Peyer's patch (tissue), 4 donors: ENCODE measurements around the gene FDX2. TPM values are rescaled to one million over a fixed set of nuclear protein-coding genes. Genes with fewer than 3 reads are reported as not detected.
A peak's percentile ranks its signal among the peaks of the same experiment; 100 is the strongest.

Source experiments
- DNase-seq, 3 donors: peaks; one replicate each; pipeline ENCODE4 v3.0.0-alpha.2; 2017 to 2019
- H3K27ac ChIP-seq, 4 donors: fragments of 200-600 bp; sonication (generic); one replicate each; pipeline ENCODE4 v1.5.1; 2016 to 2019
- H3K27me3 ChIP-seq, 2 donors: fragments of 200-600 bp; sonication (generic); one replicate each; pipeline ENCODE4 v1.5.1; 2019
- H3K36me3 ChIP-seq, 3 donors: fragments of 200-600 bp; sonication (generic); one replicate each; pipeline ENCODE4 v1.5.1; 2016 to 2019
- H3K4me1 ChIP-seq, 4 donors: fragments of 200-600 bp; sonication (generic); one replicate each; pipeline ENCODE4 v1.5.1; 2016 to 2019
- H3K4me3 ChIP-seq, 4 donors: fragments of 200-600 bp; sonication (generic); 1 replicate in 3 of 4; 2 replicates in 1 of 4; pipeline ENCODE4 v1.5.1; 2016 to 2019; ENCODE audit warnings: mild to moderate bottlenecking in 1 of 4
- H3K9me3 ChIP-seq, 4 donors: fragments of 200-600 bp; sonication (generic); one replicate each; pipeline ENCODE4 v1.5.1; 2016 to 2019; ENCODE audit warnings: mild to moderate bottlenecking in 1 of 4
- POLR2A ChIP-seq, 2 donors: fragments of 450-650 bp; IDR thresholded peaks; one replicate each; pipeline ENCODE4 v1.5.1; 2017; ENCODE audit warnings: antibody characterized with exemption in 2 of 2, mild to moderate bottlenecking in 2 of 2, moderate library complexity in 2 of 2
- total RNA-seq, 4 donors: library from RNA; depleted of rRNA; stranded (reverse); fragments of >200 nt; gene quantifications; one replicate each; pipeline ENCODE4 v1.1.0, GENCODE V29; 2016
- TF ChIP-seq, protein P1 (sequence below), 6 experiments: fragments of 450-650 bp in 4 of 6; fragments of 200-600 bp in 2 of 6; sonication (generic) in 1 of 6; IDR thresholded peaks; one replicate each; pipeline ENCODE4 v1.5.1; 2017 to 2019; ENCODE audit warnings: antibody characterized with exemption in 6 of 6, mild to moderate bottlenecking in 3 of 6, moderate library complexity in 1 of 6

Gene FDX2
- total RNA-seq, 4 donors from 2014 or later, result 8.3 to 22.2 (median 12.5) TPM

DNA sequence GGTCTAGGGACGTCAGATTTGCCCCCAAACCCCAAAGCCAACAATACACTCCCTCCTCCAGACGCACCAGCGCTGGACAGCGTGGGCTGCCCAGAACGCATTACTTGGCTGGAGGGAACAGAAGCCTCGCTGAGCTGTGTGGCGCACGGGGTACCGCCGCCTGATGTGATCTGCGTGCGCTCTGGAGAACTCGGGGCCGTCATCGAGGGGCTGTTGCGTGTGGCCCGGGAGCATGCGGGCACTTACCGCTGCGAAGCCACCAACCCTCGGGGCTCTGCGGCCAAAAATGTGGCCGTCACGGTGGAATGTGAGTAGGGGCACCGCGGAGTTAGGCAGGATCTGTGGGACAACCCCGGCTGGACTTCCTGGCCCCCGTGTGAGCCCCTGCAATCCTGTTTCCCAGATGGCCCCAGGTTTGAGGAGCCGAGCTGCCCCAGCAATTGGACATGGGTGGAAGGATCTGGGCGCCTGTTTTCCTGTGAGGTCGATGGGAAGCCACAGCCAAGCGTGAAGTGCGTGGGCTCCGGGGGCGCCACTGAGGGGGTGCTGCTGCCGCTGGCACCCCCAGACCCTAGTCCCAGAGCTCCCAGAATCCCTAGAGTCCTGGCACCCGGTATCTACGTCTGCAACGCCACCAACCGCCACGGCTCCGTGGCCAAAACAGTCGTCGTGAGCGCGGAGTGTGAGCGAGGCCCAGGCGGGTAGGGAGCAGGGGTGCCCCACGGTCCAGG lies 22.0 kb downstream of the FDX2 start:
- H3K27me3 ChIP-seq, result peaks cover 0 to 62% of the 10 kb centered on the region in 2 donors
- DNase-seq, result no peak
- no peaks in the 10 kb centered on the region for H3K36me3 ChIP-seq
- peaks cover 0 to 71% (median 53%) of the 10 kb centered on the region in 4 donors for H3K4me1 ChIP-seq
- no peaks in the 10 kb centered on the region for H3K9me3 ChIP-seq
- H3K4me3 ChIP-seq, result no peak overlapping the region
- H3K27ac ChIP-seq, result no peak overlapping the region
- TF ChIP-seq, protein P1, sequence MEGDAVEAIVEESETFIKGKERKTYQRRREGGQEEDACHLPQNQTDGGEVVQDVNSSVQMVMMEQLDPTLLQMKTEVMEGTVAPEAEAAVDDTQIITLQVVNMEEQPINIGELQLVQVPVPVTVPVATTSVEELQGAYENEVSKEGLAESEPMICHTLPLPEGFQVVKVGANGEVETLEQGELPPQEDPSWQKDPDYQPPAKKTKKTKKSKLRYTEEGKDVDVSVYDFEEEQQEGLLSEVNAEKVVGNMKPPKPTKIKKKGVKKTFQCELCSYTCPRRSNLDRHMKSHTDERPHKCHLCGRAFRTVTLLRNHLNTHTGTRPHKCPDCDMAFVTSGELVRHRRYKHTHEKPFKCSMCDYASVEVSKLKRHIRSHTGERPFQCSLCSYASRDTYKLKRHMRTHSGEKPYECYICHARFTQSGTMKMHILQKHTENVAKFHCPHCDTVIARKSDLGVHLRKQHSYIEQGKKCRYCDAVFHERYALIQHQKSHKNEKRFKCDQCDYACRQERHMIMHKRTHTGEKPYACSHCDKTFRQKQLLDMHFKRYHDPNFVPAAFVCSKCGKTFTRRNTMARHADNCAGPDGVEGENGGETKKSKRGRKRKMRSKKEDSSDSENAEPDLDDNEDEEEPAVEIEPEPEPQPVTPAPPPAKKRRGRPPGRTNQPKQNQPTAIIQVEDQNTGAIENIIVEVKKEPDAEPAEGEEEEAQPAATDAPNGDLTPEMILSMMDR (IDR thresholded peaks at IDR 0.05), result no peak
- no peak for TF ChIP-seq POLR2A (IDR thresholded peaks at IDR 0.05)

DNA sequence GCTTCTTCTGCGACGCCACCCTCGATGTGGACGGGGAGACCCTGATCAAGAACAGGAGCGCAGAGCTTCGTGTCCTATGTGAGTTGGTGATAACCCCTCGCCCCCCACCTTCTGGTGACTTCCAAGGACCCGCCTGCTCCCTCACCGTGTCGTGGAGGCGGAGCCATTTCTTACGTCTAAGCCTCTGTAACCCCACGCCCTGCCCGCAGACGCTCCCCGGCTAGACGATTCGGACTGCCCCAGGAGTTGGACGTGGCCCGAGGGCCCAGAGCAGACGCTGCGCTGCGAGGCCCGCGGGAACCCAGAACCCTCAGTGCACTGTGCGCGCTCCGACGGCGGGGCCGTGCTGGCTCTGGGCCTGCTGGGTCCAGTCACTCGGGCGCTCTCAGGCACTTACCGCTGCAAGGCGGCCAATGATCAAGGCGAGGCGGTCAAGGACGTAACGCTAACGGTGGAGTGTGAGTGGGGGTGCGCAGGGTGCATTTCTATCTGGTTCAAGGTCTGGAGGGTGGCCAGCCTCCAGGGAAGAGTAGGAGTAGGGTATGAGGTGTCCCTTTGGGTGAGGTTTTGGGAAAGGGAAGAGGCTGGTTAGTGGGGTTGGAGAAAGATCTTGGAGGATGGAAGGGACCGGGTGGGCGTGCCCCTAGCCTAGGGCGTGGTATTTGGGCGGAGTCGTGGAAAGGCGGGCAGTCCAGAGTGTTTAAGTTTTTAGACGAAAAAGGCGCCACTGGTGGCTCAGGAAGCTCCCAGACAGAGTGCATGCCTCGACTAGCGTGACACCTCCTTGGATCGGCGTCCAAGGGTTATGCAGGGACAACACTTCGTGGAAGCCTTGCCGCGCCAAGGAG lies 22.8 kb downstream of the FDX2 start:
- Histone ChIP-seq H3K36me3 (no peaks in the 10 kb centered on the region), H3K9me3 (no peaks in the 10 kb centered on the region), H3K27me3 (peaks cover 0 to 64% of the 10 kb centered on the region in 2 donors), H3K27ac (peak overlapping the region in 1 of 4 donors; percentile 12), H3K4me1 (peaks cover 0 to 79% (median 61%) of the 10 kb centered on the region in 4 donors), H3K4me3 (peak overlapping the region in 3 of 4 donors; percentile 36 to 49 (median 37))
- peak in 1 of 3 donors; percentile 52 for DNase-seq
- TF ChIP-seq, protein P1 (IDR thresholded peaks at IDR 0.05), result no peak
- TF ChIP-seq POLR2A (IDR thresholded peaks at IDR 0.05), result no peak

DNA sequence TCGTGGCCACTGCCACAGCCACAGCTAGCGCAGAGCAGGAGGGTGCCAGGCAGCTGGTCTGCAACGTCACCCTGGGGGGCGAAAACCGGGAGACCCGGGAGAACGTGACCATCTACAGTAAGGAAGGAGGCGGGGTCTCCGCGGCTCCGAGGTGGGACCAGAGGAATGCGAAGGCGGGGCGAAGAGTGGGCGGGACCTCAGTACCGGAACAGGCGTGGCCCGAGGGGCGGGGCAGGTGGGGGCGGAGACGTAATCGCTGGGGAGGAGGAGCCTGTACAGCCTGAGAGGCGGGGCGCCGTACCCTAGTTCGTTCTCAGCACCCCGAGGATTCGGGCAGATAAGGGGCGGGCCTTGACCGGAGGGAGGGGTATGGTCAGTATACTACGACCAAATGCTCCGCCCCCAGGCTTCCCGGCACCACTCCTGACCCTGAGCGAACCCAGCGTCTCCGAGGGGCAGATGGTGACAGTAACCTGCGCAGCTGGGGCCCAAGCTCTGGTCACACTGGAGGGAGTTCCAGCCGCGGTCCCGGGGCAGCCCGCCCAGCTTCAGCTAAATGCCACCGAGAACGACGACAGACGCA lies 23.5 kb downstream of the FDX2 start:
- Histone ChIP-seq H3K4me3 (peak overlapping the region; percentile 29 to 49 (median 36)), H3K27me3 (peaks cover 0 to 68% of the 10 kb centered on the region in 2 donors), H3K9me3 (no peaks in the 10 kb centered on the region), H3K36me3 (no peaks in the 10 kb centered on the region), H3K27ac (peak overlapping the region in 1 of 4 donors; percentile 12), H3K4me1 (peaks cover 0 to 85% (median 67%) of the 10 kb centered on the region in 4 donors)
- TF ChIP-seq, protein P1 (IDR thresholded peaks at IDR 0.05), result no peak
- no peak for TF ChIP-seq POLR2A (IDR thresholded peaks at IDR 0.05)
- DNase-seq, result peak; percentile 76 to 92 (median 90)

DNA sequence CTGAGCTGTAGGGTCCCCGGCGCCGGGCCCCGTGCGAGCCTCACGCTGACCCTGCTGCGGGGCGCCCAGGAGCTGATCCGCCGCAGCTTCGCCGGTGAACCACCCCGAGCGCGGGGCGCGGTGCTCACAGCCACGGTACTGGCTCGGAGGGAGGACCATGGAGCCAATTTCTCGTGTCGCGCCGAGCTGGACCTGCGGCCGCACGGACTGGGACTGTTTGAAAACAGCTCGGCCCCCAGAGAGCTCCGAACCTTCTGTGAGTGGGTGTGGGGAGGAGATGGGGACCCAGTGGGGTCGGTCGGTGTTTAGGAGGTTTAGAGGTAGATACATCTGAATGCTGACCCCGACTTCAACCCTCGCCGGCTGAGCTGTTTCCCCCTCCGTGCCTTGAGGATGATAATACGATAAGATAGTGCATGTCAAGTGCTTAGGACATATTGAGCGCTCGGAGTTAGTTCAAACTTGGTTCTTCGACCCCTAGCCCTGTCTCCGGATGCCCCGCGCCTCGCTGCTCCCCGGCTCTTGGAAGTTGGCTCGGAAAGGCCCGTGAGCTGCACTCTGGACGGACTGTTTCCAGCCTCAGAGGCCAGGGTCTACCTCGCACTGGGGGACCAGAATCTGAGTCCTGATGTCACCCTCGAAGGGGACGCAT lies 24.1 kb downstream of the FDX2 start:
- no peak overlapping the region for H3K27ac ChIP-seq
- peaks cover 0 to 68% of the 10 kb centered on the region in 2 donors for H3K27me3 ChIP-seq
- peak overlapping the region; percentile 29 to 49 (median 36) for H3K4me3 ChIP-seq
- H3K4me1 ChIP-seq, result peaks cover 0 to 91% (median 74%) of the 10 kb centered on the region in 4 donors
- TF ChIP-seq, protein P1 (IDR thresholded peaks at IDR 0.05), result no peak
- TF ChIP-seq POLR2A (IDR thresholded peaks at IDR 0.05), result no peak
- DNase-seq, result peak in 2 of 3 donors; percentile 49 to 50
- no peaks in the 10 kb centered on the region for H3K36me3 ChIP-seq
- no peaks in the 10 kb centered on the region for H3K9me3 ChIP-seq
